ENCODE results near the gene VPS4B.

VPS4B gene

DNA sequence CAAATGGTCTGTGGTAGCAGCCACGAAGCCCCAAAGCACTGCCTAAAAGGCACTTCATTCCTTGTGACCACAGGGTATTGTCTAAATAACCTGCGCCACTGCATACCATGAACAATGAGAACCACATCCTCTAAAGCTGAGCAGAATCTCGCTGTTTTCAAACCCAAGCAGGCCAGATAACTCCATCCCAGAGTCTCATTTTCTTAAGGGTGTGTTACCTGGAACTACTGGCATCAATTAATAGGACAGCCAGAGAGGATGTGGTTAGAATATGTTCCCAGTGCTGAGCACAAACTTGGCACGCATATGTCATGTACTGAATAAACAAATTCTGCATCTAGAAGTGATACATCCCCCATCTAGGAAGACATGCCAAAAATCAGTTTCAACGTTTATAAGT lies 13.0 kb downstream of the VPS4B start:
- TF ChIP-seq ZFX (IDR thresholded peaks at IDR 0.05) (no peak), CTCF (conservative IDR thresholded peaks at IDR 0.05) (no peak)

GRCh38 chr18:63407734-63408133 lies 14.5 kb downstream of the VPS4B start:
- TF ChIP-seq CTCF (conservative IDR thresholded peaks at IDR 0.05) = no peak
- TF ChIP-seq ZFX (IDR thresholded peaks at IDR 0.05) = no peak
- H3K27ac ChIP-seq = no peak overlapping the region

More for the DNA sequence above, 13.0 kb downstream of the VPS4B start:
- H3K27ac ChIP-seq = no peak overlapping the region

- no peak for TF ChIP-seq ZFX (IDR thresholded peaks at IDR 0.05)
- no peak for TF ChIP-seq CTCF (conservative IDR thresholded peaks at IDR 0.05)
- no peak overlapping the region for H3K27ac ChIP-seq
Observed at GRCh38 chr18:63405986-63406385, 16.3 kb downstream of the VPS4B start.

DNA sequence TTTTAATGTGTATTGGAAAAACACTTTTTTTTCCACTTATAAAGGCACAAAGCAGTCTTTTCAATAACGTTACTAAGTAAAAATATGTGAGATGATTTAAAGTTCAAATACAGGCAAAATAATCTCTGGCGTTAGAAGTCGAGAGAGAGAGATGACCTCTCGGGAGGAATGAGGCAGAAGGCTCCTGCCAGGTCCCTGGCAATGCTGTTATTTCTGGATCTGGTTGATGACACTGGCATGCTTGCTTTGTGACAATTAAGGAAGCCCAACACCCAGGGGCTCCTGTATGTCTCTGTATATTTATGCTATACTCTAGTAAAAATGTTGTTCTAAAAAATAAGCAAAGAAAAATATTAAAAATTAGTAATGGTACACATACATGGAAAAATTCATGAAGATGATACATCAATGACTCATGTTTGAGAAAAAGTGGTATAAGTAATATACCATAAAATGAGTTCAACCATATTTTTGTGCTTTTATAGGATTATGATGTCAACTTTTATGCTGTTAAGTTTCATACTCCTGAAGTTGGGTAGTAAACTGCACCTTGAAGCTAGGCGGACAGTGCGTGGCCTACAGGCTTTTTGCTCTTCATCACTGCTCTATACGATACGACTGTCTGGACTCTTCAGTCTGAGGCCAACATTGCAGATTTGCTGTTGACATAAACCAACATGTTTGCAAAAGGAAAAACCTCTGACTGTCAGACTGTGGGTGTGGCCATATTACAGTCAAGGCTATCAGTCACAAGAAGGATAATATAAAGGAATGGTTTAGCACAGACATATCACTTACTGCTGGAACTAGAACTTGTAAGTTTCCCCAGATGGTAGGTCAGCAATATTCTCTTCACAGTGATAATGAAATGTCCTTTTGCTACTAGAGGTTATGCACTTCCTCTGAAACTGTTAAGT lies 19.8 kb downstream of the VPS4B start:
- TF ChIP-seq ZFX (IDR thresholded peaks at IDR 0.05) (no peak), CTCF (conservative IDR thresholded peaks at IDR 0.05) (no peak)
- H3K27ac ChIP-seq = no peak overlapping the region

DNA sequence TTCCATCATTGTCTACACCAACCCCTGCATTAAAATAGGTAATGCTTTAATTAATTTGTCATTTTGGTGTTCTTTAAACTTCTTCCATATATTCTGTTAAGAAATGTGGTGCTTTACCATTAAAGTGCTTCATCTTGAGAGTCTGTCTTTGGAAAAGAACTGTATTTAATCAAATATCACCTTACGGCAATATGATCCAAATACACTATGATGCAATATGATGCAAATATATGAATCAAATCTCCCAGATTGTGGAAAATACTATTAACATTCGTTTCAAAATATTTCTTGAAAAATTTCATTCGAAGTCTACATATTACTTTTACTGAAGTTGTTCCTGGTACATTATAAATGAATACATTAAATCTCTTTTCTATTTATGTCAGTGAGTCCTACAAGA lies 23.0 kb downstream of the VPS4B start:
- no peak overlapping the region for H3K27ac ChIP-seq
- TF ChIP-seq CTCF (conservative IDR thresholded peaks at IDR 0.05) (no peak), ZFX (IDR thresholded peaks at IDR 0.05) (no peak)

GRCh38 chr18:63397349-63397748 lies 24.9 kb downstream of the VPS4B start:
- TF ChIP-seq CTCF (conservative IDR thresholded peaks at IDR 0.05) (no peak), ZFX (IDR thresholded peaks at IDR 0.05) (no peak)
- H3K27ac ChIP-seq = no peak overlapping the region

GRCh38 chr18:63395503-63395902 lies 26.8 kb downstream of the VPS4B start:
- no peak overlapping the region for H3K27ac ChIP-seq
- TF ChIP-seq ZFX (IDR thresholded peaks at IDR 0.05) (no peak), CTCF (conservative IDR thresholded peaks at IDR 0.05) (no peak)
